HEK293T (cell line): ENCODE results near the gene CASP1.

Experiments
- CTCF ChIA-PET: fragments of 350-600 bp; formaldehyde crosslinking; extraction: SDS; loops from one replicate; lab custom pipeline; 2021; ENCODE audit warnings: antibody characterized with exemption, inconsistent platforms; lab: Yijun Ruan, JAX
- POLR2A ChIA-PET: fragments of 350-600 bp; formaldehyde crosslinking; extraction: SDS; loops from one replicate; lab custom pipeline; 2020; ENCODE audit warnings: antibody characterized with exemption, inconsistent platforms; lab: Yijun Ruan, JAX
- DNase-seq: peaks from one replicate; pipeline ENCODE4 v3.0.0; 2012; ENCODE audit warnings: mixed read lengths; ENCODE audit errors: extremely low spot score
- ARNT ChIP-seq: fragments of 450-650 bp; IDR thresholded peaks from 2 replicates; pipeline ENCODE4 v1.6.1; 2017; ENCODE audit warnings: mild to moderate bottlenecking
- BHLHE40 ChIP-seq: fragments of 450-650 bp; IDR thresholded peaks from 2 replicates; pipeline ENCODE4 v1.6.1; 2016; ENCODE audit warnings: mild to moderate bottlenecking, moderate library complexity, borderline replicate concordance
- CTBP1 ChIP-seq: fragments of 450-650 bp; IDR thresholded peaks from 2 replicates; pipeline ENCODE4 v1.6.1; 2016; ENCODE audit warnings: borderline replicate concordance
- ELF4 ChIP-seq: fragments of 450-650 bp; IDR thresholded peaks from 2 replicates; pipeline ENCODE4 v1.6.1; 2017; ENCODE audit warnings: antibody characterized with exemption
- FOXA1 ChIP-seq: fragments of 450-650 bp; IDR thresholded peaks from 2 replicates; pipeline ENCODE4 v1.6.1; 2016; ENCODE audit warnings: mild to moderate bottlenecking
- FOXK2 ChIP-seq: fragments of 450-650 bp; IDR thresholded peaks from 2 replicates; pipeline ENCODE4 v1.6.1; 2016; ENCODE audit warnings: mild to moderate bottlenecking
- FOXM1 ChIP-seq: fragments of 450-650 bp; IDR thresholded peaks from 2 replicates; pipeline ENCODE4 v1.6.1; 2017; ENCODE audit warnings: mild to moderate bottlenecking, borderline replicate concordance
- HDGF ChIP-seq: fragments of 450-650 bp; IDR thresholded peaks from 2 replicates; pipeline ENCODE4 v1.6.1; 2017; ENCODE audit warnings: antibody characterized with exemption, borderline replicate concordance
- L3MBTL2 ChIP-seq: fragments of 450-650 bp; conservative IDR thresholded peaks from 2 replicates; pipeline ENCODE4 v1.6.1; 2016; ENCODE audit warnings: mild to moderate bottlenecking
- LEF1 ChIP-seq: fragments of 450-650 bp; IDR thresholded peaks from 2 replicates; pipeline ENCODE4 v1.6.1; 2017; ENCODE audit warnings: mild to moderate bottlenecking, borderline replicate concordance
- NFRKB ChIP-seq: fragments of 450-650 bp; IDR thresholded peaks from 2 replicates; pipeline ENCODE4 v1.6.1; 2016; ENCODE audit warnings: mild to moderate bottlenecking, moderate library complexity
- SP1 ChIP-seq: fragments of 450-650 bp; IDR thresholded peaks from 2 replicates; pipeline ENCODE4 v1.6.1; 2017
- SUZ12 ChIP-seq: fragments of 450-650 bp; IDR thresholded peaks from 2 replicates; pipeline ENCODE4 v1.6.1; 2016; ENCODE audit warnings: mild to moderate bottlenecking
- TARDBP ChIP-seq: fragments of 450-650 bp; IDR thresholded peaks from 2 replicates; pipeline ENCODE4 v1.6.1; 2016
- ZNF384 ChIP-seq: fragments of 450-650 bp; IDR thresholded peaks from 2 replicates; pipeline ENCODE4 v1.6.1; 2016
- TF ChIP-seq, protein P1 (sequence below): fragments of 450-650 bp; IDR thresholded peaks from 2 replicates; pipeline ENCODE4 v1.6.1; 2016

Gene CASP1

DNA sequence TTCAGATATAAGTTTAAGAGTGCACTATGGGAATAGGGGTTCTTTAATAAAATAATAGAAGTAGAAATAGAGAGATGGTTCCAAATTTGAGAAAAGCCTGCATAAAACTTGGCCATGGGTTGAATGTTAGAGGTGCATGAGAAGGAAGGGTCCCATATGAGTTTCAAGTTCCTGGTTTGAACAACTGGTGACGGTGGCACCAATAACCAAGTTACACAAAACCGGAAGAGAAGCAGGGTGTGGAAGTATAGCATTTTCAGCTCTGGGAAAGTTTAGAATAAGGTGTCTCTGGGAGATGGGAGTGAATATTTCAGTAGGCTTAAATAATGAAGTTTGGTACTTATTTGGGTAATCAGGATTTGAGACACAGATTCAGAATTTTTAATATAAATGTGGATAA lies 2.4 kb downstream of the CASP1 start:
- CTCF ChIA-PET = no interaction called here
- TF ChIP-seq ELF4 (no peak), FOXK2 (no peak), NFRKB (no peak), L3MBTL2 (no peak), BHLHE40 (no peak), SP1 (no peak), SUZ12 (no peak), TARDBP (no peak), FOXA1 (no peak), ZNF384 (no peak), CTBP1 (no peak), LEF1 (no peak), HDGF (no peak), ARNT (no peak), FOXM1 (no peak)
- TF ChIP-seq, protein P1, sequence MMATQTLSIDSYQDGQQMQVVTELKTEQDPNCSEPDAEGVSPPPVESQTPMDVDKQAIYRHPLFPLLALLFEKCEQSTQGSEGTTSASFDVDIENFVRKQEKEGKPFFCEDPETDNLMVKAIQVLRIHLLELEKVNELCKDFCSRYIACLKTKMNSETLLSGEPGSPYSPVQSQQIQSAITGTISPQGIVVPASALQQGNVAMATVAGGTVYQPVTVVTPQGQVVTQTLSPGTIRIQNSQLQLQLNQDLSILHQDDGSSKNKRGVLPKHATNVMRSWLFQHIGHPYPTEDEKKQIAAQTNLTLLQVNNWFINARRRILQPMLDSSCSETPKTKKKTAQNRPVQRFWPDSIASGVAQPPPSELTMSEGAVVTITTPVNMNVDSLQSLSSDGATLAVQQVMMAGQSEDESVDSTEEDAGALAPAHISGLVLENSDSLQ = no peak
- POLR2A ChIA-PET = no interaction called here
- no peak for DNase-seq

DNA sequence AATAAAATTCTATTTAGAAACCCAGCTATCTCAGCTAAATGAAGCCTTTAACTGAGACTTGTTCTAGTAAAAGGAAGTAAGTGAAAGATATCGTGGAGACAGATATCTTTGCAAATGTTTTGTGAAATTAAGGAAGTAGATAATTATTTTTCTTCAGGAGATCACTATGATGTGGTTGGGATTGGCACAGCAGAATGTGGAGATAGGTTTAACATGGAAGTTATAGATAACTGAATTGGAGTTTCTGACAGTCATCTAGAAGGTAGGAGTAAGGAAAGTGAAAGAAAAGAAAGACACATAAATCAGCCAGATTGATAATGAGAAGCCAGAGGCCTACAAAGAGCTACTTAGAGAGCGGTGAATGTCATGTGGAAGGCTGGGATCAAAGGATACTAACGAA lies 7.3 kb downstream of the CASP1 start:
- TF ChIP-seq BHLHE40 (no peak), ZNF384 (no peak), ARNT (no peak)
- ChIA-PET POLR2A (no interaction called here), CTCF (no interaction called here)
- DNase-seq = no peak

DNA sequence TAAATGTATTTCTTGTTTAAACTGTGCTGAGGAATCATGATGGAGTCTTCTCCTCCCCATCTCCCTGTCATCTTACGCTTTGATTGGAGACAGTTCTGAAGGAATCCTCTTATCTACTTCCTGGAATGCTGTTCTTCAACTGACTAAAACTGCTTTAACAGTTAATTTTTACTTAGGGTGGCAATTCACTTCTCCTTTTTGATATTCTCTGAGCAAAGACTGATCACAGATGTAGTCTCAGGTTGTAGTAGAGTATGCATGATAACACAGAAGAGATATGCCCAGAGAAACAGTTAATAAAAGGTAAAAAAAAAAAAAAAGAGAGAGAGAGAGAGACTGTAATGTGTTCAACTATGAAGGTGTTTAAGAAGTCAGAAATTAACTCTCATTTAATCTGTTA lies 10.6 kb downstream of the CASP1 start:
- CTCF ChIA-PET = no interaction called here
- POLR2A ChIA-PET = no interaction called here
- TF ChIP-seq FOXK2 (no peak), FOXM1 (no peak), ARNT (no peak), ZNF384 (no peak), SUZ12 (no peak), BHLHE40 (no peak), L3MBTL2 (no peak), CTBP1 (no peak), HDGF (no peak), TARDBP (no peak)
- no peak for DNase-seq

DNA sequence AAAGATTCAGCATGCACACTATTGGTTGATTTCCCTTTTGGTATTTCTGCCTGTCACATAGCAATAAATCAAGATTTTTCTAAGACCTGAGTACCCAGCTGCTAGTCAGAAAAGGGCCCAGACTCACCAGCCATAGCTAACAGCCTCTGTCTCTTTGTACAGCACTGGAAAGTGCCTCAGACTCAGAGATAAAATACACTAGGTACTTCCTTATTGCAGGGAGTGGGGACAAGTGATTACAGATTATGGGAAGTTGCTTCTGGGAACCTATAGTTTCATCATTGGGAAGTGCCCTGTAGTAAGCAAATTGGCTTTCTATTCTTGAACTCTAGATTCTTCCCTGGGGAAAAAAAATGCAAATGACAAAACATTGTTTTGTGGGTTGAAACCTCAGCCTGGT lies 11.9 kb downstream of the CASP1 start, which contains the start of gene CASP5:
TSS of gene CASP5 (minus strand) at position 166 of the 400 bp plus-strand sequence. CDS start at position 134, 32 bp downstream.
- ChIA-PET CTCF (interaction anchor here (0.6 kb wide), 1 partner anchor 14 kb away, joined by 6 read pairs; no protein-coding TSS in a partner anchor), POLR2A (no interaction called here)
- no peak for TF ChIP-seq ARNT
- no peak for TF ChIP-seq CTBP1
- TF ChIP-seq ELF4 = no peak
- TF ChIP-seq L3MBTL2 = no peak
- TF ChIP-seq FOXK2 = no peak
- no peak for TF ChIP-seq FOXM1
- no peak for TF ChIP-seq LEF1
- no peak for TF ChIP-seq ZNF384
- DNase-seq = no peak

DNA sequence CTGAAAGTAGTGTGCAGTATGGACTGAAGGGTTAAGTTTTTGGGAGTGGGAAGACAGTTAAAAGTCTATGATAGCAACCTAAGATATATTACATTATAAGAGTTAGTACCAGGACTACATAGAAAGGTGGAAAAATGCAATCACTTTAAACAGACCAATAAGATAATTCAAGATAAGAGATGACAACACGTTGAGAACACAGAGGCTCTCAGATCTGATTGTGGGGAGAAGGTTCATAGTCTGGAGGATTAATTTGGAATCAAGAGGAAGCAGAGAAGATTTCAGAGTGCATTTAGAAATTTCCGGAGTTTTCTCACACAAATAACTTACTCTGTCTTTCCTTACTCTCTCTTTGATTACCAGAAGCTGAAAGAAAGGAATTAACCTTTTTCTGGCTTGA lies 12.4 kb downstream of the CASP1 start:
- CTCF ChIA-PET = interaction anchor here (0.6 kb wide), 1 partner anchor 14 kb away, joined by 6 read pairs; no protein-coding TSS in a partner anchor
- no peak for DNase-seq
- POLR2A ChIA-PET = no interaction called here
- no peak for TF ChIP-seq FOXA1
- TF ChIP-seq L3MBTL2 = no peak
- no peak for TF ChIP-seq ELF4
- no peak for TF ChIP-seq SUZ12
- no peak for TF ChIP-seq TARDBP
- no peak for TF ChIP-seq FOXM1
- TF ChIP-seq NFRKB = no peak
- TF ChIP-seq LEF1 = no peak
- TF ChIP-seq HDGF = no peak
- TF ChIP-seq SP1 = no peak
- TF ChIP-seq ZNF384 = no peak
- TF ChIP-seq FOXK2 = no peak

DNA sequence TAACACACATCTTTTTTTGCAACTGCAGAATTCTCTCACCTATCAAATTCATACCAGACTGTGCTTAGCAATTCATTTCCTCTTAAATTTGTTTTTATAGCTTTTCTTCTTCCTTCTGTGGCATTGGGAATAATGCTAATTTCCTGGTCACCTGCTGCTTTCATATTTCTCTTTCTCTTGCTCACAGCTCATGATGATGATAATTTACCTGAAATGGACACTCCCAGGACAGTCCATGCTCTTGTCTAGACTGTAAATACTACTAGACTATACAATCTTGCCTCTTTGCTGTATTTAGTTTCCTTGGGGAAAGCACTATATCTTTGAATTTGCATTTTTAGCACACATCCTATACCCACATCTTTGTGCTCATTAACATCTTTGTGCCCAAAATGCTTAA lies 27.5 kb downstream of the CASP1 start:
- TF ChIP-seq HDGF (no peak), SUZ12 (no peak), TARDBP (no peak), ARNT (no peak), CTBP1 (no peak), LEF1 (no peak), ZNF384 (no peak), FOXM1 (no peak), SP1 (no peak), ELF4 (no peak), FOXA1 (no peak), NFRKB (no peak)
- TF ChIP-seq, protein P1 = no peak
- DNase-seq = no peak
- ChIA-PET CTCF (no interaction called here), POLR2A (no interaction called here)

DNA sequence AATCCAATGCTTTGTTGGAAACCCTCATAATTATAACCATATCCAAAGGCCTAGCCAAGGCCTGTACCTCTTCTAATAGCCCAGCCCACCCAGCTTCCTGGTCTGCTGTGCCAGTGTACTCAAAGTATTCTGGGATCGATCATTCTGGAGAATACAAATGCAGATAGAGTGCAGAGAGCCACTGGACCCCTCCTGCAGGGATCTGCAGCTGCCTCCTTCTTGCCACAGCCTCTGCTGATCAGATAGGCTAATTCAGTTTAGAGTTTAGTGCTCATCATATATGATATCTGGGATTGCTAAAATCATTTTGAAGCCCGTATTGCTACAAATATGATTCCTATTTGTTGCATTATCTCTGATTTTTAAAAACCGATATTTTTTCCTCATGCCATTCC lies 29.5 kb downstream of the CASP1 start:
- POLR2A ChIA-PET = no interaction called here
- DNase-seq = no peak
- CTCF ChIA-PET = no interaction called here
- no peak for TF ChIP-seq ELF4
- no peak for TF ChIP-seq SP1
- no peak for TF ChIP-seq CTBP1
- TF ChIP-seq FOXK2 = no peak
- no peak for TF ChIP-seq NFRKB
- no peak for TF ChIP-seq ARNT
- no peak for TF ChIP-seq ZNF384
- TF ChIP-seq TARDBP = no peak
